ENCODE data around the gene TRMT11.

Gene TRMT11

DNA sequence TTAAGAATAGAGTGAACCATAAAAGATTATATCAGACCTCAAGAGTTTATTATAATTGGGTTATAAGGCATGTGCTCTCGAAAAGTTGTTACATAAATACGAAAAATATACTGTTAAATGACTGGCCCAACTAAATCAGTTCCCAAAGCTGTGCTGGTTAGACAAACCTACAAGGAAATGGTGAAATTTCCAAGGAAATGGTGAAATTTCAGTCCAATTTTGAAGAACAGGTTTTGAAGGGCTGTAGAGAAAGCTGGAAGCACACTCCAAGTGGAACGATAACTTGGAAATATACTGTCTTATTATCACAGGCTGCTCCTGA lies 400 bp upstream of the TRMT11 start:
- no peak overlapping the region for H3K4ac ChIP-seq (ENCODE audit: low read length)
- H4K8ac ChIP-seq (ENCODE audit: low read depth, low read length): no peak overlapping the region
- H3K4me2 ChIP-seq (ENCODE audit: insufficient read depth, low read length, poor library complexity, severe bottlenecking): peak overlapping the region; percentile 61
- H2BK5ac ChIP-seq (ENCODE audit: low read length): no peak overlapping the region
- no peak for DNase-seq (ENCODE audit: low spot score)
- H2BK15ac ChIP-seq (ENCODE audit: low read length): no peak overlapping the region
- H3K27me3 ChIP-seq (ENCODE audit: control insufficient read depth in 3 of 3, insufficient read depth in 3 of 3, low read depth in 1 of 3, low read length in 3 of 3): no peaks in the 10 kb centered on the region
- H2AK5ac ChIP-seq (ENCODE audit: low read depth, low read length): no peak overlapping the region
- peak overlapping the region; percentile 94 for H3K23ac ChIP-seq (ENCODE audit: low read depth, low read length, poor library complexity)
- H2BK12ac ChIP-seq (ENCODE audit: low read length): no peak overlapping the region
- peak overlapping the region; percentile 72 to 93 for H3K4me3 ChIP-seq (ENCODE audit: low read length in 2 of 2)
- no peaks in the 10 kb centered on the region for H3K36me3 ChIP-seq (replicated peaks in 1 of 2; ENCODE audit: control insufficient read depth in 2 of 2, insufficient read depth in 2 of 2, low read length in 2 of 2)
- H3K14ac ChIP-seq (ENCODE audit: low read length): no peak overlapping the region
- peak overlapping the region; percentile 92 for H2AFZ ChIP-seq (ENCODE audit: low read length)
- peak overlapping the region; percentile 72 for H3K27ac ChIP-seq (replicated peaks; ENCODE audit: low read length)
- no CpG with 5 or more reads among the region's 3 CpGs for WGBS, 2 donors (ENCODE audit: extremely low coverage in 2 of 2, insufficient read length in 2 of 2, insufficient replicate concordance in 1 of 2)
- peaks cover 0 to 5% of the 10 kb centered on the region in 2 donors for H3K9me3 ChIP-seq (replicated peaks in 1 of 2; ENCODE audit: control insufficient read depth in 2 of 2, insufficient read depth in 1 of 2, low read depth in 1 of 2, low read length in 2 of 2)
- H3K9ac ChIP-seq (ENCODE audit: low read depth, low read length, poor library complexity): no peak overlapping the region
- no peak overlapping the region for H4K91ac ChIP-seq (ENCODE audit: low read depth, low read length, poor library complexity)
- peaks cover 0 to 6% of the 10 kb centered on the region in 2 donors for H3K4me1 ChIP-seq (ENCODE audit: control insufficient read depth in 2 of 2, insufficient read depth in 1 of 2, low read depth in 1 of 2, low read length in 2 of 2)
- H3K79me1 ChIP-seq (ENCODE audit: low read depth, low read length): peaks cover 4% of the 10 kb centered on the region
- no peak overlapping the region for H3K18ac ChIP-seq (ENCODE audit: low read length)
- no peak overlapping the region for H2BK120ac ChIP-seq (ENCODE audit: low read depth, low read length)

DNA sequence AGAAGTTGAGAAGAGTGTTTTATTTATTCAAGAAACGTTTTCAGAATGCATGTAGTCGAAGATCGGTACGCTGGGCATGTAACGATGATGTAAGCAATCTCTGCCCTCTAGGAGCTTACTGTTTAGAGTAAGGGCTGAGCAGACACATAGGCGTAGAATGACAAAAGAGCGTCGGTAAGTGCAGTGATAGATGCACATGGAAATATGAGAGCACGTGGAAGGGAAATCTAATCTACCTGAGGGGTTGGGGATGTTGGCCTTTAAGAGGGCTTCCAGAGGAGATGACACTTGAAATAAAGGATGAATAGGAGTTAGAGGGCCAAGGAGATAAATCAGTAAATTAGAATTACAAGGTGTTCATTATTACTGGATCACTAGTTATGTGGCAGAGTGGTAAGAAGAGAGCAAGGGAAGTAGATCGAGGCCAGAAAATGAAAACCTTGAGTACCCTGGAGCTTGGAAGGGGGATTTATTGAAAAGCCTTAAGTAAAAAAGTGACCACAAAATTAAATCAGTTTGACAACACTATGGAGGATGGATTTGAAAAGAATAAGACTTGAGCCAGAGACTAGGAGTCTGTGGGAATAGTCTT lies 782 bp downstream of the TRMT11 start:
- no peak overlapping the region for H3K9ac ChIP-seq (ENCODE audit: low read depth, low read length, poor library complexity)
- H3K27me3 ChIP-seq (ENCODE audit: control insufficient read depth in 3 of 3, insufficient read depth in 3 of 3, low read depth in 1 of 3, low read length in 3 of 3): no peaks in the 10 kb centered on the region
- H3K23ac ChIP-seq (ENCODE audit: low read depth, low read length, poor library complexity): no peak overlapping the region
- no peak overlapping the region for H2BK12ac ChIP-seq (ENCODE audit: low read length)
- H3K4me3 ChIP-seq (ENCODE audit: low read length in 2 of 2): peak overlapping the region; percentile 72 to 93
- H3K4ac ChIP-seq (ENCODE audit: low read length): no peak overlapping the region
- no peak overlapping the region for H4K91ac ChIP-seq (ENCODE audit: low read depth, low read length, poor library complexity)
- peak overlapping the region; percentile 61 for H3K4me2 ChIP-seq (ENCODE audit: insufficient read depth, low read length, poor library complexity, severe bottlenecking)
- H2BK15ac ChIP-seq (ENCODE audit: low read length): no peak overlapping the region
- H3K36me3 ChIP-seq (replicated peaks in 1 of 2; ENCODE audit: control insufficient read depth in 2 of 2, insufficient read depth in 2 of 2, low read length in 2 of 2): peaks cover 0 to 5% of the 10 kb centered on the region in 2 donors
- 100% methylated on average over 1 of the region's 10 CpGs; no CpG with 5 or more reads in 1 of the 2 donors for WGBS, 2 donors (ENCODE audit: extremely low coverage in 2 of 2, insufficient read length in 2 of 2, insufficient replicate concordance in 1 of 2)
- peaks cover 0 to 6% of the 10 kb centered on the region in 2 donors for H3K4me1 ChIP-seq (ENCODE audit: control insufficient read depth in 2 of 2, insufficient read depth in 1 of 2, low read depth in 1 of 2, low read length in 2 of 2)
- H3K27ac ChIP-seq (replicated peaks; ENCODE audit: low read length): no peak overlapping the region
- no peak overlapping the region for H4K8ac ChIP-seq (ENCODE audit: low read depth, low read length)
- H3K79me1 ChIP-seq (ENCODE audit: low read depth, low read length): peaks cover 4% of the 10 kb centered on the region
- no peak overlapping the region for H2BK120ac ChIP-seq (ENCODE audit: low read depth, low read length)
- no peak overlapping the region for H2AK5ac ChIP-seq (ENCODE audit: low read depth, low read length)
- H3K9me3 ChIP-seq (replicated peaks in 1 of 2; ENCODE audit: control insufficient read depth in 2 of 2, insufficient read depth in 1 of 2, low read depth in 1 of 2, low read length in 2 of 2): peaks cover 0 to 5% of the 10 kb centered on the region in 2 donors
- H3K18ac ChIP-seq (ENCODE audit: low read length): no peak overlapping the region
- H2BK5ac ChIP-seq (ENCODE audit: low read length): no peak overlapping the region
- H3K14ac ChIP-seq (ENCODE audit: low read length): no peak overlapping the region
- H2AFZ ChIP-seq (ENCODE audit: low read length): peak overlapping the region; percentile 92
- DNase-seq (ENCODE audit: low spot score): no peak

DNA sequence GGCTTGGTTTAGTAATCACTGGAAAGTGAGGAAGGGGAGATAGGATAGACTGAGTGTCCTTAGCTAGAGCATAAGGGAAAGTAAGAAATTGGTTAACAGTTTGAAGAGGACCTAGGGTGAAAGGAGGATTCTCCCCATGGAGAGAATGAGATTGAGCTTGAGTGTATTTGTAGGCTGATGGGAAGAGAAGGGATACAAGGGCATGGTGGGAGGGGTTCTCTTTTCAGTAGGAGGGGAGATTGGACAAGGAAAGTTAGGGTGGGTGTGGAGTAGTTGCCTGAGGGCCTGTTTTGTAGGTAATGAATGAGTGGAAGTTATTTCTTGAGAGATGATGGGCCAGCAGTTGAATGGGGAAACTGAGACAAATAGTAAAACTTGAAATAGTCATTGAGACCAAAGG lies 1.9 kb downstream of the TRMT11 start:
- Histone ChIP-seq H4K8ac (ENCODE audit: low read depth, low read length) (peak overlapping the region; percentile 84), H3K4ac (ENCODE audit: low read length) (no peak overlapping the region), H2AFZ (ENCODE audit: low read length) (no peak overlapping the region), H3K79me1 (ENCODE audit: low read depth, low read length) (peaks cover 4% of the 10 kb centered on the region), H3K4me1 (ENCODE audit: control insufficient read depth in 2 of 2, insufficient read depth in 1 of 2, low read depth in 1 of 2, low read length in 2 of 2) (peaks cover 0 to 6% of the 10 kb centered on the region in 2 donors), H3K36me3 (replicated peaks in 1 of 2; ENCODE audit: control insufficient read depth in 2 of 2, insufficient read depth in 2 of 2, low read length in 2 of 2) (peaks cover 0 to 5% of the 10 kb centered on the region in 2 donors), H2AK5ac (ENCODE audit: low read depth, low read length) (no peak overlapping the region), H3K4me2 (ENCODE audit: insufficient read depth, low read length, poor library complexity, severe bottlenecking) (no peak overlapping the region), H2BK15ac (ENCODE audit: low read length) (no peak overlapping the region), H3K23ac (ENCODE audit: low read depth, low read length, poor library complexity) (no peak overlapping the region), H3K9ac (ENCODE audit: low read depth, low read length, poor library complexity) (no peak overlapping the region), H3K14ac (ENCODE audit: low read length) (no peak overlapping the region), H2BK5ac (ENCODE audit: low read length) (no peak overlapping the region), H3K27me3 (ENCODE audit: control insufficient read depth in 3 of 3, insufficient read depth in 3 of 3, low read depth in 1 of 3, low read length in 3 of 3) (no peaks in the 10 kb centered on the region), H3K27ac (replicated peaks; ENCODE audit: low read length) (no peak overlapping the region), H4K91ac (ENCODE audit: low read depth, low read length, poor library complexity) (no peak overlapping the region), H3K18ac (ENCODE audit: low read length) (no peak overlapping the region), H3K4me3 (ENCODE audit: low read length in 2 of 2) (no peak overlapping the region), H3K9me3 (replicated peaks in 1 of 2; ENCODE audit: control insufficient read depth in 2 of 2, insufficient read depth in 1 of 2, low read depth in 1 of 2, low read length in 2 of 2) (peaks cover 0 to 5% of the 10 kb centered on the region in 2 donors), H2BK120ac (ENCODE audit: low read depth, low read length) (no peak overlapping the region), H2BK12ac (ENCODE audit: low read length) (no peak overlapping the region)
- no peak for DNase-seq (ENCODE audit: low spot score)

DNA sequence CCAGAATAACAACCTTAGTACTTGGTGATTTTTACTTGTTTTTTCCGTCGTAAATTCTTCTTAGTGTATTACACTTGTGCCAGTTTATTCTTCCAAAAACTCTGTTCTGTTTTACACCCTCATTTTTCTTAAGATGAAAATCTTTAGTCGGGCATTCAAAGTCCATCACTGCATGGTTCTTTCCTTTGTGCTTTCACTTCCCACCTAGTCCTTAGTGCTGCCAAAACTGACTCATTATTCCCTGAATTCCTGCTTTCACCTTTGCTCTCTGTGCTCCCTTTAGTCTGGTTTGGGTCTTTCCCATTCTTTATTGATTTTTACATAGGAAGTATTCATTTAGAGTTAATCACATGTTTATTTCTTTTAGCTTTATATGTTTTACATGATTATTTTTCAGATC lies 3.3 kb downstream of the TRMT11 start:
- H4K8ac ChIP-seq (ENCODE audit: low read depth, low read length): no peak overlapping the region
- no peak overlapping the region for H4K91ac ChIP-seq (ENCODE audit: low read depth, low read length, poor library complexity)
- no peak overlapping the region for H3K23ac ChIP-seq (ENCODE audit: low read depth, low read length, poor library complexity)
- peaks cover 0 to 6% of the 10 kb centered on the region in 2 donors for H3K4me1 ChIP-seq (ENCODE audit: control insufficient read depth in 2 of 2, insufficient read depth in 1 of 2, low read depth in 1 of 2, low read length in 2 of 2)
- H2BK5ac ChIP-seq (ENCODE audit: low read length): no peak overlapping the region
- DNase-seq (ENCODE audit: low spot score): no peak
- H3K79me1 ChIP-seq (ENCODE audit: low read depth, low read length): peaks cover 4% of the 10 kb centered on the region
- no peak overlapping the region for H3K27ac ChIP-seq (replicated peaks; ENCODE audit: low read length)
- no peak overlapping the region for H3K18ac ChIP-seq (ENCODE audit: low read length)
- H3K4ac ChIP-seq (ENCODE audit: low read length): no peak overlapping the region
- no peak overlapping the region for H2AFZ ChIP-seq (ENCODE audit: low read length)
- H3K36me3 ChIP-seq (replicated peaks in 1 of 2; ENCODE audit: control insufficient read depth in 2 of 2, insufficient read depth in 2 of 2, low read length in 2 of 2): peaks cover 0 to 5% of the 10 kb centered on the region in 2 donors
- no peak overlapping the region for H3K14ac ChIP-seq (ENCODE audit: low read length)
- WGBS, 2 donors (ENCODE audit: extremely low coverage in 2 of 2, insufficient read length in 2 of 2, insufficient replicate concordance in 1 of 2): no CpG with 5 or more reads among the region's 3 CpGs
- no peak overlapping the region for H3K4me2 ChIP-seq (ENCODE audit: insufficient read depth, low read length, poor library complexity, severe bottlenecking)
- H3K9me3 ChIP-seq (replicated peaks in 1 of 2; ENCODE audit: control insufficient read depth in 2 of 2, insufficient read depth in 1 of 2, low read depth in 1 of 2, low read length in 2 of 2): peaks cover 0 to 5% of the 10 kb centered on the region in 2 donors
- no peaks in the 10 kb centered on the region for H3K27me3 ChIP-seq (ENCODE audit: control insufficient read depth in 3 of 3, insufficient read depth in 3 of 3, low read depth in 1 of 3, low read length in 3 of 3)
- H2BK120ac ChIP-seq (ENCODE audit: low read depth, low read length): no peak overlapping the region
- no peak overlapping the region for H3K9ac ChIP-seq (ENCODE audit: low read depth, low read length, poor library complexity)
- no peak overlapping the region for H2BK15ac ChIP-seq (ENCODE audit: low read length)
- no peak overlapping the region for H2BK12ac ChIP-seq (ENCODE audit: low read length)
- H2AK5ac ChIP-seq (ENCODE audit: low read depth, low read length): no peak overlapping the region
- H3K4me3 ChIP-seq (ENCODE audit: low read length in 2 of 2): no peak overlapping the region

All from neuronal stem cell (in vitro differentiated cells).